Adrenal gland (tissue), 5 donors: ENCODE data around the gene ABRACL.

Source experiments
- POLR2A ChIP-seq, 2 donors: fragments of 450-650 bp; IDR thresholded peaks; one replicate each; pipeline ENCODE4 v1.6.1; 2017; ENCODE audit warnings: antibody characterized with exemption in 2 of 2, mild to moderate bottlenecking in 2 of 2, moderate library complexity in 1 of 2
- TF ChIP-seq, protein P1 (sequence below), 6 experiments: fragments of 450-650 bp in 4 of 6; fragments of 200-600 bp in 2 of 6; sonication (generic) in 1 of 6; IDR thresholded peaks; 1 replicate in 5 of 6; 2 replicates in 1 of 6; pipeline versions ENCODE4 v1.5.1 to v1.8.0; 2016 to 2021; ENCODE audit warnings: antibody characterized with exemption in 6 of 6, mild to moderate bottlenecking in 2 of 6, moderate library complexity in 1 of 6
- donor health status: DM: no; HTN: no; CAD: no.

- TF ChIP-seq POLR2A (IDR thresholded peaks at IDR 0.05), result no peak
- TF ChIP-seq, protein P1, sequence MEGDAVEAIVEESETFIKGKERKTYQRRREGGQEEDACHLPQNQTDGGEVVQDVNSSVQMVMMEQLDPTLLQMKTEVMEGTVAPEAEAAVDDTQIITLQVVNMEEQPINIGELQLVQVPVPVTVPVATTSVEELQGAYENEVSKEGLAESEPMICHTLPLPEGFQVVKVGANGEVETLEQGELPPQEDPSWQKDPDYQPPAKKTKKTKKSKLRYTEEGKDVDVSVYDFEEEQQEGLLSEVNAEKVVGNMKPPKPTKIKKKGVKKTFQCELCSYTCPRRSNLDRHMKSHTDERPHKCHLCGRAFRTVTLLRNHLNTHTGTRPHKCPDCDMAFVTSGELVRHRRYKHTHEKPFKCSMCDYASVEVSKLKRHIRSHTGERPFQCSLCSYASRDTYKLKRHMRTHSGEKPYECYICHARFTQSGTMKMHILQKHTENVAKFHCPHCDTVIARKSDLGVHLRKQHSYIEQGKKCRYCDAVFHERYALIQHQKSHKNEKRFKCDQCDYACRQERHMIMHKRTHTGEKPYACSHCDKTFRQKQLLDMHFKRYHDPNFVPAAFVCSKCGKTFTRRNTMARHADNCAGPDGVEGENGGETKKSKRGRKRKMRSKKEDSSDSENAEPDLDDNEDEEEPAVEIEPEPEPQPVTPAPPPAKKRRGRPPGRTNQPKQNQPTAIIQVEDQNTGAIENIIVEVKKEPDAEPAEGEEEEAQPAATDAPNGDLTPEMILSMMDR (IDR thresholded peaks at IDR 0.05), result peak in 3 of 6 experiments; percentile 5 to 40 (median 18)
Observed at GRCh38 chr6:138988469-138988834, 40.1 kb upstream of the ABRACL start.
